ENCODE measurements around the gene COL10A1.

- TF ChIP-seq CTCF (IDR thresholded peaks at IDR 0.05) (no peak), POLR2A (IDR thresholded peaks at IDR 0.05) (no peak), POLR2AphosphoS5 (IDR thresholded peaks at IDR 0.05) (no peak), EP300 (IDR thresholded peaks at IDR 0.05) (no peak)
These were observed 31.5 kb upstream of the COL10A1 start for GRCh38 chr6:116157391-116157790.

Measured in sigmoid colon (tissue), 4 donors.